ENCODE data around the gene KCTD21.

- no peak for TF ChIP-seq POLR2AphosphoS5 (IDR thresholded peaks at IDR 0.05; ENCODE audit: low read length)
- no peak for TF ChIP-seq NRF1 (conservative IDR thresholded peaks at IDR 0.05; ENCODE audit: low read depth, low read length)
- TF ChIP-seq RAD21 (IDR thresholded peaks at IDR 0.05; ENCODE audit: insufficient read depth, low read depth, low read length), result no peak
- TF ChIP-seq EZH2 (IDR thresholded peaks at IDR 0.05; ENCODE audit: borderline replicate concordance, control insufficient read depth, low read depth, low read length), result no peak
- no peak for TF ChIP-seq NFXL1 (IDR thresholded peaks at IDR 0.05; ENCODE audit: borderline replicate concordance)
- TF ChIP-seq CTCF (IDR thresholded peaks at IDR 0.05 in 2 of 3, conservative IDR thresholded peaks at IDR 0.05 in 1 of 3; ENCODE audit: control insufficient read depth in 2 of 3, extremely low read depth in 1 of 3, insufficient read depth in 1 of 3, low read depth in 3 of 3, low read length in 3 of 3), result no peak
- no peak for TF ChIP-seq NFYA (IDR thresholded peaks at IDR 0.05; ENCODE audit: borderline replicate concordance, low read depth, low read length)
- TF ChIP-seq ZNF687 (IDR thresholded peaks at IDR 0.05), result no peak
- no peak for TF ChIP-seq RB1 (IDR thresholded peaks at IDR 0.05; ENCODE audit: borderline replicate concordance)
Observed at GRCh38 chr11:78151804-78152203, 36.6 kb downstream of the KCTD21 start.

Data from GM12878 (cell line).